SK-N-MC (cell line): ENCODE results near the gene NEK9.
A peak's percentile ranks its signal among the peaks of the same experiment; 100 is the strongest.

ENCODE experiments used
- DNase-seq: peaks from one replicate; pipeline ENCODE4 v3.0.0-alpha.2; 2011; ENCODE audit warnings: low read depth, low spot score
- H3K27ac ChIP-seq: fragments of 200-600 bp; sonication (generic); 2 replicates; pipeline ENCODE4 v1.5.1; 2016; ENCODE audit warnings: mixed run types
- H3K36me3 ChIP-seq: fragments of 200-600 bp; sonication (generic); 2 replicates; pipeline ENCODE4 v1.6.1; 2017; ENCODE audit warnings: antibody characterized with exemption, low read length, mixed read lengths; ENCODE audit not compliant: insufficient read depth
- H3K4me3 ChIP-seq: fragments of 200-600 bp; sonication (generic); 2 replicates; pipeline ENCODE4 v1.5.1; 2016
- H3K9ac ChIP-seq: fragments of 200-600 bp; sonication (generic); 2 replicates; pipeline ENCODE4 v1.8.0; 2017; ENCODE audit warnings: mixed run types, mixed read lengths; ENCODE audit not compliant: insufficient read length
- H3K9me3 ChIP-seq: fragments of 200-600 bp; sonication (generic); 2 replicates; pipeline ENCODE4 v1.6.1; 2017; ENCODE audit warnings: low read depth, mild to moderate bottlenecking, antibody characterized with exemption, low read length, moderate library complexity, mixed read lengths
- EZH2 ChIP-seq: fragments of 200-600 bp; sonication (generic); IDR thresholded peaks from one replicate; pipeline ENCODE4 v1.6.1; 2017; ENCODE audit warnings: antibody characterized with exemption
- FOXP2 ChIP-seq: optimal IDR thresholded peaks from 2 replicates; pipeline ENCODE3; 2011; ENCODE audit warnings: mild to moderate bottlenecking, moderate library complexity; ENCODE audit not compliant: insufficient read depth; ENCODE audit errors: extremely low read length, control extremely low read depth
- POLR2AphosphoS5 ChIP-seq: IDR thresholded peaks from 2 replicates; pipeline ENCODE4 v1.6.1; 2012; ENCODE audit warnings: mild to moderate bottlenecking, low read depth, low read length, borderline replicate concordance

Gene NEK9

DNA sequence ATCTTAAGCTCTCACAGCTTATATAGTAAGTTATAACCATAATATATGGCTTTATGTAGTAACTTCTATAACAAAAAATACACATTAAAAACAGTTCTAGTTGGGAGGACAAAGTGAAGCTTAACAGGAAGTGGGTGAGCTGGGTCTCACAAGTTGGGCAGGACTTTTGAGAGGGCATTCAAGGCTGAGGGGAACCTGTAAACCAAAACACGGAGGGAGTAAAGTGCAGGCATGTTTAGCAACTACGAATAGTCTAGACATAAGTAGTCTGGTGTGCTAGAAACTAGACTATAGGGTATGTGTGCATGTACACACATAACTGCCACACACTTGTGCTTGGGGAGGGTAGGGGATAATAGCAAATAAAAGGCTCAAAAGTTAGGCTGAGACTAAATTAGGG is 14.2 kb upstream of the NEK9 start:
- no peak for DNase-seq
- H3K9ac ChIP-seq = no peak overlapping the region
- TF ChIP-seq FOXP2 (no peak), EZH2 (no peak), POLR2AphosphoS5 (no peak)

DNA sequence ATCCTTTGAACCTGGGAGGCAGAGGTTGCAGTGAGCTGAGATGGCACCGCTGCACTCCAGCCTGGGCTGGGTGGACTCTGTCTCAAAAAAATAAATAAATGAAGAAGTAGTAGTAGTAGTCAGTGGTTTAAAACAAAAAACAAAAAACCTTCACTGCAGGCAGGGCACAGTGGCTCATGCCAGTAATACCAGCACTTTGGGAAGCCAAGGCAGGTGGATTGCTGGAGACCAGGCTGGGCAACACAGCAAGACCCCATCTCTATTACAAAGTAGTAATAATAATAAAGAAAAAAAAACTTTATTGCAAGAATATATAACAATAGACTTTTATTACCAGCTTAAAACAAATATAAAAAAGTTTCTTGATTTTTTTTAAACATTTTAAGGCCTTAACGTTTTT is 13.8 kb upstream of the NEK9 start:
- TF ChIP-seq EZH2 (no peak), FOXP2 (no peak), POLR2AphosphoS5 (no peak)
- DNase-seq = no peak
- H3K9me3 ChIP-seq = no peaks in the 10 kb centered on the region
- peaks cover 24% of the 10 kb centered on the region for H3K36me3 ChIP-seq
- H3K27ac ChIP-seq = 0 out of 2 replicates have a peak overlapping the region, but pooled peaks have one; percentile 55
- no peak overlapping the region for H3K9ac ChIP-seq
- H3K4me3 ChIP-seq = no peak overlapping the region

More for the DNA sequence above, 14.2 kb upstream of the NEK9 start:
- no peaks in the 10 kb centered on the region for H3K9me3 ChIP-seq
- peak overlapping the region; percentile 55 for H3K27ac ChIP-seq
- peaks cover 22% of the 10 kb centered on the region for H3K36me3 ChIP-seq
- H3K4me3 ChIP-seq = no peak overlapping the region

DNA sequence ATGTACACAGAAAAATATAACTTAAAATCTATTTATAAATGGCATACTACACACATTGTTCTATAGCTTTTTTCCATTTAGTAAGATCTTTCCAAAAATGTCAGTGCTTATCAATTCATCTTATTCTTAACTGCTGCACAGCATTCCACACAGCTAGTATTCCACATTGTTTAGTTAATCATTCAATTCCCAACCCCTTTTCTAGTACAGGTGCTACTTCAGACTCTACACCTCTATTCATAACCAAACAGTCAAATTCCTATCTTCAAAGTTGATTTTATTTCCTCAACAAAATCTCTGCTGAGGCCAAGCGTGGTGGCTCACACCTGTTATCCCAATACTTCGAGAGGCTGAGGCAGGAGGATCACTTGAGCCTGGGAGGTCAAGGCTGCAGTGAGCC is 12.3 kb upstream of the NEK9 start:
- H3K9ac ChIP-seq = no peak overlapping the region
- TF ChIP-seq POLR2AphosphoS5 (no peak), EZH2 (no peak), FOXP2 (no peak)
- DNase-seq = no peak
- H3K9me3 ChIP-seq = peaks cover 1% of the 10 kb centered on the region
- peak overlapping the region; percentile 55 for H3K27ac ChIP-seq
- H3K4me3 ChIP-seq = no peak overlapping the region
- peaks cover 25% of the 10 kb centered on the region for H3K36me3 ChIP-seq

DNA sequence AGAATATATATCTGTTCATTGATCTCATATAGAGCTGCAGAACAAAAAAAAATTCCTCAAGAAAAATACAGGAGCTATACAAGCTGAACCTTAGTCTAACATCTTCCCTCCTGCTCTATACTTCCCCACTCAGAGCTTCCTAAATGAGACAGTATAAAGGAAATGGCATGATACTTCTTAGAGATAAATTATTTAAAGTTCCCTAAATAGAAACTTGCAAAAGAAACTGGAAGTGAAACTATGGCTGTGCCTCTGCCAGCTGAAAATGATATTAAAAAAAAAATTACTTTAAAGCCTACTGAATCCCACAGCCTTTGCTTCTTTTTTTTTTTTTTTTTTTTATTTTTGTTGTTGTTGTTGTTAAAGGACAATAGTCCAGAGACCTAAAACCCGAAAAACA is 11.6 kb upstream of the NEK9 start:
- Histone ChIP-seq H3K27ac (peak overlapping the region; percentile 55), H3K9me3 (peaks cover 4% of the 10 kb centered on the region), H3K4me3 (no peak overlapping the region), H3K36me3 (peaks cover 27% of the 10 kb centered on the region), H3K9ac (no peak overlapping the region)
- TF ChIP-seq POLR2AphosphoS5 = no peak
- TF ChIP-seq EZH2 = no peak
- TF ChIP-seq FOXP2 = no peak
- DNase-seq = no peak

DNA sequence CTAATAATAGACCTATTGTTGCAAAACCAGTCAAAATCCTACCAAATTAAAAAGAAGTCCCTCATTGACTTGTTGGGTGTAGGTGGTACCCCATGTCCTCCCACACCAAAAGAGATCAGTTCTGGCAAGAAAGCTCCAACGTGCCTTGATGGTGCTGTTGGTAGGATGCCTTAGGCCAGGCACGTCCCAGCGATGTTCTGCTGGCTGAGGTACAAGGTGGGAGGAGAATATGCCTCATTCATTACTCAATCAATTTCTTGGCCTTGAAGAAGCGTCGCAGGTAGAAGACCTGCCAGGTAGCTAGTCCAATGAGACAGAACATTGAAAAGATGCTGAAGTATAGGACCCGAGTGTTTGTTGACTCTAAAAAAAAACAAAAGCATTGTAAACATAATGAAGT is 7.8 kb upstream of the NEK9 start:
- 0 out of 2 replicates have a peak overlapping the region, but pooled peaks have one; percentile 52 for H3K27ac ChIP-seq
- peaks cover 34% of the 10 kb centered on the region for H3K36me3 ChIP-seq
- H3K9me3 ChIP-seq = peaks cover 6% of the 10 kb centered on the region
- H3K9ac ChIP-seq = no peak overlapping the region
- TF ChIP-seq POLR2AphosphoS5 (no peak), FOXP2 (no peak), EZH2 (no peak)
- DNase-seq = no peak
- H3K4me3 ChIP-seq = no peak overlapping the region

DNA sequence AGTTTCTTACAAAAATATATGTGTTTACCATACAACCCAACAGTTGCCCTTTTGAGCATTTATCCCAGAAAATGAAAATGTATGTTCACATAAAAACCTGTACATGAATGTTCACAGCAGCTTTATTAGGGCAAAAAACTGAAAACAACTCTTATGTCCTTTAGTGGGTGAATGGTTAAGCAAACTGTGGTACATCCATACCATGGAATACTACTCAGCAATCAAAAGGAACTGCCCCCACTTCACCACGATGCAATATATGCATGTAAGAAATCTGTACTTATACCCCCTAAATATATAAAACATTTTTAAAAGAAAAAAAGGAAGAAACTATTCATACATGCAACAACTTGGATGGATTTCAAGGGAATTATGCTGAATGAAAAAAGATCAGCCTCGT is 6.7 kb upstream of the NEK9 start:
- H3K4me3 ChIP-seq = no peak overlapping the region
- H3K9ac ChIP-seq = no peak overlapping the region
- peak overlapping the region; percentile 88 for H3K27ac ChIP-seq
- peaks cover 6% of the 10 kb centered on the region for H3K9me3 ChIP-seq
- H3K36me3 ChIP-seq = peaks cover 34% of the 10 kb centered on the region
- TF ChIP-seq EZH2 (no peak), POLR2AphosphoS5 (no peak), FOXP2 (no peak)
- no peak for DNase-seq

DNA sequence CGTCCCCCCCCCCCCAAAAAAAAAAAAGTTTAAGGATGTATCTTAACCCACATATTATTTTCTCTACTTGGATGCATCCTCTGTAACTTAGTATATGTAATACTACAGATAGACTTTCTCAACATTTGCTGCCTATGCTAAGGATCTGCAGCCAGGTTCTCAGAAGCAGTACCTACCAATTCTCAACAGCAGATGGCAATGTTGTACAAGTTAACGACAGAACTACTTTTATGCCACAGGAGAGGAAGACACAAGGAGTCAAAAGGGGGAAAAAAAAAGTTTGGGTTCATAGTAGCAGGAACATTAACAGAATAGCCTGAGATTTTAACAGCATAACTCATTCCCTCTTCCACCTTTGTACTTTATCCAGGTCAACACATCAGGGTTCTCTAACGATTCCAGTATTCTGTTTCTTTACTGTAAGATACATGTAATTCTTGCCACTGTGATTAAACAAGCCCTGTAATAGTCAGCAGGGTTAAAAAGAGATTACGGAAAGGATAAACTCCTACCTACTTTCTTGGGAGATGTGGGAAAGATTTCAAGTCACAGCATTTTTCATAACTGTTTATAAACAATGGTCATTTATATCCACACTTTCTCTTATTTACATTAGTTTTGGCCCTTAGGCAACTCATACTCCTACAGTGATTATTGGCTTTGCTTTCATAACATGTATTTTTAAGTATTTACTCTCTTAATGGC is 5.7 kb upstream of the NEK9 start:
- H3K27ac ChIP-seq = peak overlapping the region; percentile 88

DNA sequence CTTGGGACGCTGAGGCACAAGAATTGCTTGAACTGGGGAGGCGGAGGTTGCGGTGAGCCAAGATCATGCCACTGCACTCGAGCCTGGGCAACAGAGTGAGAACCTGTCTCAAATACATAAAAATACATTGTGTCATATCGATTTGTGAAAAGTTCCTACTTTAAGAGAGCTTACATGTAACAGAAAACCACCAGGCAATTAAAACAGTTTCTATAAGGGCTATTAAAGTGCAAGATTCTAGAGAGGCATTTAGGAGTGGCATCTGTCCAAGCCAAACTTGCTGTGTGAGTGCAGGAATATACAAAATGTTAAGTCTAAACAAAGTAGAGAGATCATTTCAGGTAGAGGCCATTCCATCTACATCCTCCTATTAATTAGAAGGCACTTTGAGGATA is 1.7 kb upstream of the NEK9 start:
- Histone ChIP-seq H3K9ac (no peak overlapping the region), H3K4me3 (no peak overlapping the region), H3K27ac (peak overlapping the region; percentile 37; the same call in 1 of the 2 replicates), H3K36me3 (peaks cover 22% of the 10 kb centered on the region), H3K9me3 (peaks cover 3% of the 10 kb centered on the region; the same call in 1 of the 2 replicates)
- TF ChIP-seq POLR2AphosphoS5 (no peak), EZH2 (no peak), FOXP2 (no peak)
- DNase-seq = no peak

More for the DNA sequence above, 5.7 kb upstream of the NEK9 start:
- peaks cover 42% of the 10 kb centered on the region for H3K36me3 ChIP-seq
- peaks cover 6% of the 10 kb centered on the region for H3K9me3 ChIP-seq
- peak; percentile 86 for DNase-seq
- H3K9ac ChIP-seq = peak overlapping the region; percentile 8
- H3K4me3 ChIP-seq = no peak overlapping the region
- TF ChIP-seq EZH2 (no peak), POLR2AphosphoS5 (0 out of 2 replicates have a peak, but pooled peaks have one; percentile 24)
